Esophagus squamous epithelium (tissue), 4 donors: ENCODE results near the gene CHAF1B.

ENCODE experiments used
- POLR2A ChIP-seq, 4 donors: fragments of 450-650 bp; IDR thresholded peaks; one replicate each; pipeline ENCODE4 v1.6.1; 2017; ENCODE audit warnings: antibody characterized with exemption in 4 of 4, mild to moderate bottlenecking in 4 of 4, moderate library complexity in 3 of 4
- TF ChIP-seq, protein P1 (sequence below), 6 experiments: fragments of 450-650 bp in 4 of 6; fragments of 200-600 bp in 2 of 6; sonication (generic) in 2 of 6; IDR thresholded peaks; one replicate each; pipeline ENCODE4 v1.5.1; 2016 to 2019; ENCODE audit warnings: antibody characterized with exemption in 6 of 6, mild to moderate bottlenecking in 4 of 6, moderate library complexity in 4 of 6

DNA sequence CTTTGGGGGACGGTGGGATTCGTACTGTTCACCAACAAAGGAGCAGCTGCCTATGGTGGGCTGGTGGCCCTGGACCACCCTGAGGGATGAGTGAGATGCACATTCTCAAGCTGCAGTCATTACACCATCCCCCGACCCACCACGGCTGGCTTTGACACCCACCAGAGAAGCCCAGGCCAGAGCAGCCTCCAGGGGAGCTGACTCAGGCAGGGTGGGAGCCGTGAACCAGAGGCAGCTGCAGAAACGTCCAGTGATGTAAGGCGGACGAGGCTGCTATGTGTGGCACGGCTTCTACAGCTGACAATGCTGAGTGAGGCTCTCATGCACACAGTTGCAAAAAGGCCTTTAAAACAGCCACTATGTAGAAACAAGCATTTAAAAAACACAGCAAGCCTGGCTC, 40.1 kb downstream of the CHAF1B start:
- TF ChIP-seq, protein P1, sequence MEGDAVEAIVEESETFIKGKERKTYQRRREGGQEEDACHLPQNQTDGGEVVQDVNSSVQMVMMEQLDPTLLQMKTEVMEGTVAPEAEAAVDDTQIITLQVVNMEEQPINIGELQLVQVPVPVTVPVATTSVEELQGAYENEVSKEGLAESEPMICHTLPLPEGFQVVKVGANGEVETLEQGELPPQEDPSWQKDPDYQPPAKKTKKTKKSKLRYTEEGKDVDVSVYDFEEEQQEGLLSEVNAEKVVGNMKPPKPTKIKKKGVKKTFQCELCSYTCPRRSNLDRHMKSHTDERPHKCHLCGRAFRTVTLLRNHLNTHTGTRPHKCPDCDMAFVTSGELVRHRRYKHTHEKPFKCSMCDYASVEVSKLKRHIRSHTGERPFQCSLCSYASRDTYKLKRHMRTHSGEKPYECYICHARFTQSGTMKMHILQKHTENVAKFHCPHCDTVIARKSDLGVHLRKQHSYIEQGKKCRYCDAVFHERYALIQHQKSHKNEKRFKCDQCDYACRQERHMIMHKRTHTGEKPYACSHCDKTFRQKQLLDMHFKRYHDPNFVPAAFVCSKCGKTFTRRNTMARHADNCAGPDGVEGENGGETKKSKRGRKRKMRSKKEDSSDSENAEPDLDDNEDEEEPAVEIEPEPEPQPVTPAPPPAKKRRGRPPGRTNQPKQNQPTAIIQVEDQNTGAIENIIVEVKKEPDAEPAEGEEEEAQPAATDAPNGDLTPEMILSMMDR (IDR thresholded peaks at IDR 0.05): no peak
- no peak for TF ChIP-seq POLR2A (IDR thresholded peaks at IDR 0.05)
